Mesenchymal stem cell (in vitro differentiated cells and primary cell): ENCODE results near the gene IRAK3.

ENCODE experiments used
- DNase-seq: peaks from one replicate; pipeline ENCODE4 v3.0.0-alpha.2; 2013
- H2AFZ ChIP-seq: one replicate; pipeline ENCODE4 v1.6.1; 2013; ENCODE audit warnings: low read depth, mild to moderate bottlenecking, control low read depth, inconsistent platforms, low read length, moderate library complexity
- H2AK5ac ChIP-seq: 2 replicates; pipeline ENCODE4 v1.6.1; 2013; ENCODE audit warnings: low read length, moderate library complexity, mild to moderate bottlenecking, inconsistent platforms; ENCODE audit not compliant: severe bottlenecking
- H2BK120ac ChIP-seq: one replicate; pipeline ENCODE4 v1.6.1; 2013; ENCODE audit warnings: low read depth, mild to moderate bottlenecking, inconsistent platforms, low read length, moderate library complexity
- H2BK12ac ChIP-seq, 2 experiments: one replicate each; pipeline ENCODE4 v1.6.1; 2013; ENCODE audit warnings: inconsistent platforms in 2 of 2, low read length in 2 of 2, mild to moderate bottlenecking in 2 of 2, moderate library complexity in 2 of 2, control low read depth in 1 of 2
- H2BK15ac ChIP-seq: one replicate; pipeline ENCODE4 v1.6.1; 2013; ENCODE audit warnings: mild to moderate bottlenecking, low read depth, inconsistent platforms; ENCODE audit not compliant: poor library complexity, severe bottlenecking
- H2BK5ac ChIP-seq: 2 replicates; pipeline ENCODE4 v1.6.1; 2013; ENCODE audit warnings: low read depth, mild to moderate bottlenecking, low read length, control low read depth, inconsistent platforms; ENCODE audit not compliant: poor library complexity, severe bottlenecking
- H3K14ac ChIP-seq, 2 experiments: one replicate each; pipeline ENCODE4 v1.6.1; 2013; ENCODE audit warnings: inconsistent platforms in 2 of 2, low read length in 2 of 2, control low read depth in 1 of 2, mild to moderate bottlenecking in 1 of 2, moderate library complexity in 1 of 2
- H3K18ac ChIP-seq, 2 experiments: one replicate each; pipeline ENCODE4 v1.6.1; 2013; ENCODE audit warnings: inconsistent platforms in 2 of 2, low read length in 2 of 2, control low read depth in 1 of 2, low read depth in 1 of 2, mild to moderate bottlenecking in 1 of 2
- H3K23ac ChIP-seq, 2 experiments: one replicate each; pipeline ENCODE4 v1.6.1; 2013; ENCODE audit warnings: inconsistent platforms in 2 of 2, low read length in 2 of 2, mild to moderate bottlenecking in 2 of 2, moderate library complexity in 2 of 2, control low read depth in 1 of 2
- H3K27ac ChIP-seq: 2 replicates; pipeline ENCODE4 v1.5.1; 2013; ENCODE audit warnings: mild to moderate bottlenecking, moderate library complexity, low read length, control low read depth, inconsistent platforms; ENCODE audit not compliant: poor library complexity, severe bottlenecking
- H3K27me3 ChIP-seq, 2 experiments: 2 replicates each; pipeline versions ENCODE4 v1.6.1 to v1.7.0; 2013; ENCODE audit warnings: low read length in 2 of 2, mild to moderate bottlenecking in 2 of 2, moderate library complexity in 2 of 2, control low read depth in 1 of 2, inconsistent platforms in 1 of 2; ENCODE audit not compliant: control insufficient read depth in 1 of 2, insufficient read depth in 1 of 2
- H3K36me3 ChIP-seq, 2 experiments: 2 replicates each; pipeline versions ENCODE4 v1.6.1 to v1.7.0; 2013; ENCODE audit warnings: low read length in 2 of 2, control low read depth in 1 of 2, inconsistent platforms in 1 of 2, low read depth in 1 of 2, mild to moderate bottlenecking in 1 of 2; ENCODE audit not compliant: insufficient read depth in 2 of 2, control insufficient read depth in 1 of 2
- H3K4ac ChIP-seq, 2 experiments: one replicate each; pipeline ENCODE4 v1.6.1; 2013; ENCODE audit warnings: inconsistent platforms in 2 of 2, low read length in 2 of 2, mild to moderate bottlenecking in 2 of 2, moderate library complexity in 2 of 2, control low read depth in 1 of 2, low read depth in 1 of 2
- H3K4me1 ChIP-seq: 2 replicates; pipeline ENCODE4 v1.6.1; 2013; ENCODE audit warnings: low read depth, low read length, control low read depth; ENCODE audit not compliant: control insufficient read depth, insufficient read depth
- H3K4me2 ChIP-seq: 2 replicates; pipeline ENCODE4 v1.6.1; 2013; ENCODE audit warnings: low read length, mild to moderate bottlenecking, inconsistent platforms; ENCODE audit not compliant: poor library complexity, severe bottlenecking
- H3K4me3 ChIP-seq, 2 experiments: 2 replicates each; pipeline versions ENCODE4 v1.5.1 to v1.7.0; 2013; ENCODE audit warnings: low read length in 2 of 2, mild to moderate bottlenecking in 2 of 2, control low read depth in 1 of 2, low read depth in 1 of 2; ENCODE audit not compliant: insufficient read depth in 1 of 2
- H3K79me1 ChIP-seq: replicated peaks from 2 replicates; pipeline ENCODE4 v1.6.1; 2013; ENCODE audit warnings: mild to moderate bottlenecking, control low read depth, low read length, inconsistent platforms; ENCODE audit not compliant: poor library complexity, severe bottlenecking
- H3K9ac ChIP-seq: 2 replicates; pipeline ENCODE4 v1.7.0; 2013; ENCODE audit warnings: mild to moderate bottlenecking, low read length, moderate library complexity
- H3K9me3 ChIP-seq: 2 replicates; pipeline ENCODE4 v1.7.0; 2013; ENCODE audit warnings: mild to moderate bottlenecking, low read length; ENCODE audit not compliant: control insufficient read depth
- H4K8ac ChIP-seq: one replicate; pipeline ENCODE4 v1.6.1; 2013; ENCODE audit warnings: inconsistent platforms, mild to moderate bottlenecking, low read length, moderate library complexity
- H4K91ac ChIP-seq: one replicate; pipeline ENCODE4 v1.6.1; 2013; ENCODE audit warnings: mild to moderate bottlenecking, low read length, inconsistent platforms
- WGBS: methylation state at CpG from one replicate; pipeline ENCODE4 v1.1.7; 2013; ENCODE audit warnings: mixed read lengths; 5-methylcytosine and 5-hydroxymethylcytosine counted together

The IRAK3 gene

GRCh38 chr12:66290716-66291200 lies 101.7 kb downstream of the IRAK3 start:
- H3K18ac ChIP-seq = no peak overlapping the region
- no peaks in the 10 kb centered on the region for H3K36me3 ChIP-seq

DNA sequence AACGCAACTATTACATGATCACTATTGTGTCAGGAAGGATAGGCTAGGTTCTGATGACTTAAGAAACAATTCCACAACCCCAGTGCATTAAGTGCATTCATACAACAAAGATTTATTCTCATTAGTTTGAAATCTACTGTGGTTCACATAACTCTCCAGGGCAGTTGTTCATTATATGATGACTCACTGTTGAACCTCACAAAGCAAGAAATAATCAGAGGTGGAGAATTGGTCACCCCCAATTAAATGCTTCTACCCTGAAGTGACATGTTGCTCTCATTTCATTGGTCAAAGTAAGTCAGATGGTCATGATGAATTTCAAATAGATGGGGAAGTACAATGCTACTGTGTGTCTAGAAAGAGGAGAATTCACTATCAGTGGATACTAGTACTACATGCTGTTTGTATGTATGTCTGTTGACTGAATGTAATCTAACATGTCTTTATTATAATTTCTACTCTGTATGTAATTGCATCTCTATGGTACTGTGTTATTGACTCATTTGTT lies 107.2 kb downstream of the IRAK3 start:
- Histone ChIP-seq H3K4me2 (no peak overlapping the region), H3K9me3 (no peaks in the 10 kb centered on the region), H3K18ac (no peak overlapping the region), H2AFZ (no peak overlapping the region), H3K4me3 (no peak overlapping the region), H3K27ac (no peak overlapping the region), H2BK12ac (no peak overlapping the region), H3K36me3 (no peaks in the 10 kb centered on the region), H2BK15ac (no peak overlapping the region), H3K14ac (no peak overlapping the region), H3K27me3 (peaks cover 7 to 18% of the 10 kb centered on the region in 2 experiments), H3K9ac (no peak overlapping the region), H3K23ac (no peak overlapping the region), H3K4me1 (no peaks in the 10 kb centered on the region), H4K91ac (no peak overlapping the region), H4K8ac (no peak overlapping the region), H2AK5ac (no peak overlapping the region), H3K4ac (no peak overlapping the region), H2BK120ac (no peak overlapping the region), H3K79me1 (no peaks in the 10 kb centered on the region), H2BK5ac (no peak overlapping the region)
- no peak for DNase-seq
- WGBS = 100% methylated on average over 1 of the region's 1 CpG

More at GRCh38 chr12:66290716-66291200, 101.7 kb downstream of the IRAK3 start:
- no peak overlapping the region for H2AK5ac ChIP-seq
- peaks cover 5 to 13% of the 10 kb centered on the region in 2 experiments for H3K27me3 ChIP-seq
- no peaks in the 10 kb centered on the region for H3K79me1 ChIP-seq
- H4K8ac ChIP-seq = no peak overlapping the region
- no peak overlapping the region for H3K9ac ChIP-seq
- no peak overlapping the region for H4K91ac ChIP-seq
- H2BK15ac ChIP-seq = no peak overlapping the region
- no peak overlapping the region for H2BK120ac ChIP-seq
- H2AFZ ChIP-seq = no peak overlapping the region
- H3K4ac ChIP-seq = no peak overlapping the region
- H3K14ac ChIP-seq = no peak overlapping the region
- H3K27ac ChIP-seq = no peak overlapping the region
- no peak overlapping the region for H3K4me3 ChIP-seq
- H2BK5ac ChIP-seq = no peak overlapping the region
- no peak overlapping the region for H3K23ac ChIP-seq
- no peak for DNase-seq
- no peak overlapping the region for H3K4me2 ChIP-seq
- H2BK12ac ChIP-seq = no peak overlapping the region
- no peaks in the 10 kb centered on the region for H3K9me3 ChIP-seq
- WGBS = no CpG with 5 or more reads among the region's 2 CpGs
- no peaks in the 10 kb centered on the region for H3K4me1 ChIP-seq

DNA sequence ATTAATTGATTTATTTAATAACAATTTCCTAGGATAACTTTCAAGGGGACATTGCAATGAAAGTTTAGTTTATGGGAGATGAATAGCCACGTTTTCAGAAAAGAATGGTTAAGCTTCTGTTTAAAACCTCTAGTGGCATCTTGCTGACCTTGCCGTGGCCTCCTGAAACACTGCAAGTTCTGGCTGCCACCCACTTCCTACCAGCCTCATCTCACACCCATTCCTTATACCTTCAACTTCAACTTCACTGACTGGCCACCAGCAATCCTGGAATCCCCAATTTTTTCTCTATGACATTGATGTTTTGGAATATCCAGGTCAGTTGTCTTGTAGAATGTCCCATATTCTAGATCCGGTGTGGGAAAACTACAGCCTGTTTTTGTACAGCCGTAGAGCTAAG lies 108.1 kb downstream of the IRAK3 start:
- Histone ChIP-seq H2BK15ac (no peak overlapping the region), H2AK5ac (no peak overlapping the region), H3K27ac (no peak overlapping the region), H3K23ac (no peak overlapping the region), H4K8ac (no peak overlapping the region), H3K9ac (no peak overlapping the region), H3K4me3 (no peak overlapping the region), H3K9me3 (no peaks in the 10 kb centered on the region), H4K91ac (no peak overlapping the region), H2BK12ac (no peak overlapping the region), H3K79me1 (no peaks in the 10 kb centered on the region), H3K36me3 (no peaks in the 10 kb centered on the region), H3K4me1 (no peaks in the 10 kb centered on the region), H2BK120ac (no peak overlapping the region), H3K14ac (no peak overlapping the region), H3K27me3 (peaks cover 3 to 18% of the 10 kb centered on the region in 2 experiments), H2AFZ (no peak overlapping the region), H3K4ac (no peak overlapping the region), H2BK5ac (no peak overlapping the region), H3K4me2 (no peak overlapping the region), H3K18ac (no peak overlapping the region)
- no peak for DNase-seq
- 66% methylated on average over 4 of the region's 4 CpGs for WGBS

GRCh38 chr12:66297923-66298322 lies 108.9 kb downstream of the IRAK3 start:
- WGBS = 80% methylated on average over 1 of the region's 3 CpGs
- no peak overlapping the region for H3K23ac ChIP-seq
- no peaks in the 10 kb centered on the region for H3K36me3 ChIP-seq
- H2BK12ac ChIP-seq = no peak overlapping the region
- no peak overlapping the region for H3K27ac ChIP-seq
- no peak overlapping the region for H2BK120ac ChIP-seq
- no peaks in the 10 kb centered on the region for H3K9me3 ChIP-seq
- H3K4me2 ChIP-seq = no peak overlapping the region
- H2AFZ ChIP-seq = no peak overlapping the region
- H4K91ac ChIP-seq = no peak overlapping the region
- H3K4ac ChIP-seq = no peak overlapping the region
- H3K27me3 ChIP-seq = peaks cover 2 to 14% of the 10 kb centered on the region in 2 experiments
- H3K79me1 ChIP-seq = peaks cover 3% of the 10 kb centered on the region
- H3K4me3 ChIP-seq = no peak overlapping the region
- H2AK5ac ChIP-seq = no peak overlapping the region
- H4K8ac ChIP-seq = no peak overlapping the region
- H3K14ac ChIP-seq = no peak overlapping the region
- H2BK15ac ChIP-seq = no peak overlapping the region
- DNase-seq = no peak
- H2BK5ac ChIP-seq = no peak overlapping the region
- H3K4me1 ChIP-seq = no peaks in the 10 kb centered on the region
- no peak overlapping the region for H3K18ac ChIP-seq
- no peak overlapping the region for H3K9ac ChIP-seq
